Amniotic epithelial cell (primary cell): ENCODE data around the gene VWF.
"Not testable (repeated sequence)": the region's sequence is repeated elsewhere in the genome, so short reads cannot be mapped to it uniquely, and the experiment has no call there.

Source experiments
- DNase-seq: peaks from one replicate; pipeline ENCODE4 v3.0.0-alpha.2; 2010; ENCODE audit warnings: low read depth

Gene VWF

DNA sequence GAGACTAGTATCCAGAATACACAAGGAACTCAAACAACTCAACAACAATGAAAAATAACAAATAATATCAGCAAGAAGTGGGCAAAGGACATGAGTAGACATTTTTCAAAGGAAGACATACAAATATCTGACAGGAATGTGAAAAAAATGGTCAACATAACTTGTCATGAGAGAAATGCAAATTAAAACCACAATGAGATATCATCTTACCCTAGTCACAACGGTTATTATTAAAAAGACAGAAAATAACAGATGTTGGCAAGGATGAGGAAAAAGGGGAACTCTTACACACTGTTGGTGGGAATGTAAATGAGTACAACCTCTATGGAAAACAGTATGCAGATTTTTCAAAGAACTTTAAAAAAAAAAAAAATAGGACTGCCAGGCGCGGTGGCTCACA, 20.4 kb downstream of the VWF start:
- no peak for DNase-seq

- DNase-seq: not testable (repeated sequence)
These were observed 22.4 kb downstream of the VWF start for GRCh38 chr12:6102021-6102420.

DNA sequence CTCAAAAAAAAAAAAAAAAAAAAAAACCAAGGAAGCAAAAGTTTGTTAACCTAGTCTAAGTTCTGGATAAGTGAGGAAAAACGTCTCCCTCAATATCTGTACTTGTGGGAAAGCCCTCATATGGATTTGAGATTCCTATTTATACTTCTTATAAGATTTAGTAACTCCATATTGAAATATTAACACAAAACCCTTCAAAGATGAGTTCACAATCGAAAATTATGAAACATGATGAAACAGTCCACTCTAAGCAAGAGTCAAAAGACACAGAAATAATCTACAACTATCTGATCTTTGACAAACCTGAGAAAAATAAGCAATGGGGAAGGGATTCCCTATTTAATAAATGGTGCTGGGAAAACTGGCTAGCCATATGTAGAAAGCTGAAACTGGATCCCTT, 25.2 kb downstream of the VWF start:
- DNase-seq: no peak

DNA sequence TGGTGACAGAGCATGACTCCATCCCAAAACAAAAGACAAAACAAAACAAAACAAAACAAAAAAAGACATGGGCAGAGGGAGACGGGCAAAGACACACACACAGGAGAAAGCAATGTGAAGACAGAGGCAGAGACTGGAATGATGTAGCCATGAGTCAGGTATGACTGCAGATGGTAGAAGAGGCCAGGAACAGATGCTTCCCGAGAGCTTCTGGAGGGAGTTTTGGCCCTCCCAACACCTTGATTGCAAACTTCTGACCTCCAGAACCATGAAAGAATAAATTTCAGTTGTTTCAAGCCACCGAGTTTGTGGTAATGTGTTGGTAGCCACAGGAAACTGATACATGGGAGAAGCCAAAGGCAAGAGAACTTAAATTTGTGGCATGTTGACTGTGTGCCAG, 27.1 kb downstream of the VWF start:
- peak; percentile 41 for DNase-seq

GRCh38 chr12:6096527-6096926, 27.9 kb downstream of the VWF start:
- DNase-seq: peak; percentile 47

GRCh38 chr12:6095269-6095668, 29.2 kb downstream of the VWF start:
- DNase-seq: no peak

DNA sequence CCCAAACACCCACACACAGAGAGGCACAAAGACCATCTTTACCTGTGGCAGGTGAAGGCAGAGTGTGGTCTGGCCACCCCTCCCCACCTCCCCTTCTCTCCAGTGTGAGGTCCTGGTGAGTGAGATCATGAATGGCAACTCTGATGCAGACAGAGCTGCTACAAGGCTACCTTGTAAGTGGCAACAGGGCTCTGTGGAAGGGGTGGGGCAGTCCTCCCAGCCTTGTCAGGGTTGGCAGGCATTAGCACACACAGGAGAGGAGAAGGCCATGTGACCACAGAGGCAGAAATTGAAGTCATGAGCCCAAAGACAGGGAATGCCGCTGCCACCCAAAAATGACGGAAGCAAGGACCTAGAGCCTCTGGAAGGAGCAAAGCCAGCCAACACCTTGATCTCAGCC, 30.7 kb downstream of the VWF start:
- DNase-seq: no peak

DNA sequence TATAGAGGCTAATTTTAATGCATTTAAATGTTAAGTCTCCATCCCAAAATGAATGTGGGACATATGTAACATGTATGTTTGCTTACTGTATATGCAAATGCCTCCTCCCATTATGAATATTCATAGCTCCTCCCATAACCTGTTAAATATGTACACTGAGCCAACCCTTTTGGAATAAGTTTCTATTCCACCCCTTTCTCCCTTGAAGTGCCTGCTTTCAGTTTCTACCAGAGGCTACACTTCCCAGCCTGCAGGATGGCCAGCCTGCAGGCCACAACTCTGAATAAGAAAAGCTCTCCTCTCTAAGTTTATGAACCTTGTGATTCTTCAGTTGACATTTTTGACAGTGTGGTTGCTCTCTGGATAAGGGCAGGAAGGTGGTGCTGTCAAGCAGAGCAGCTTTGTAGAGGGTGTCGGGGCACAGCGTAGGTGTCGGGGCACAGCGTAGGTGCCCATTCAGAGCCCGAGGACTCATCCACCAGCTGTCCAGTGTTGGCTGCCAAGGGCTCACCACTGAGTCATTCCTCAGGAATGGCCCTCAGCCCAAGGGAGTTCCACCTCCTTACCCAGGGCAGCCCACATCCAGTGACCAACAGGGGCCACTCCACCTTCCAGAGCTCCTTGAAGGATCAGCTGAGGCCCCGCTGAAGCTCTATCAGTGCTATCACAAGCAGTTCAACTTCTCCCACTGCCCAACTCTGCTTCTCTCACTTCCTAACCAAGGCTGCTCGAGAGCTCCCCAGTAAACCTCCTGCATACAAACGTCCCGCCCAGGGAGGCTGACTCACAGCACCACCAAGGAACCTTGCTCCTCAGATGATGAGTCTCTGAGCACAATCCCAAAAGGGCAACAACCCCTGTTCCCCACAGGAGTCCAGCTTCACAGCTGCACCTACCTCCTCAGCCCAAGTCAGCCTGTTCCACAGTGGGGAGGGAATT, 31.4 kb downstream of the VWF start:
- DNase-seq: peak; percentile 82

- no peak for DNase-seq
These were observed 32.5 kb downstream of the VWF start for GRCh38 chr12:6091786-6092566.

DNA sequence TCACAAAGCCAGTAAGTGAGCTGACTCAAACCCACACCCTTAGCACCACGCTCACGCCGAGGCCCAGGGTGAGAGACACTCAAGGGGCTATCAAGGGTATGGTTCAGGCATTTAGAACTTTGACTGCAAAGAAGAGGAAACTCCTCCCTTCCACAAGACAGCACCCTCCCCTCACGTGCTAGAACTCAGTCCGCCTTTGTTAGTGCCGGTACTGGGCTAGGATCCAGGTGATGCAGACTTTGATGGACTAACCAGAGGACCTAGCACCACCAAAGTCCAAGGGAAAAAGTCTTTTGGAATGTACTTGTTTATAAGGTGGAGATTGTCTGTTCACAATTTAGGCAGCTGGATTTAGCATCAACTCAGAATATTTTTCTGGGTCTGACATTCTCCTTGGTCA, 33.7 kb downstream of the VWF start:
- peak; percentile 41 for DNase-seq

DNA sequence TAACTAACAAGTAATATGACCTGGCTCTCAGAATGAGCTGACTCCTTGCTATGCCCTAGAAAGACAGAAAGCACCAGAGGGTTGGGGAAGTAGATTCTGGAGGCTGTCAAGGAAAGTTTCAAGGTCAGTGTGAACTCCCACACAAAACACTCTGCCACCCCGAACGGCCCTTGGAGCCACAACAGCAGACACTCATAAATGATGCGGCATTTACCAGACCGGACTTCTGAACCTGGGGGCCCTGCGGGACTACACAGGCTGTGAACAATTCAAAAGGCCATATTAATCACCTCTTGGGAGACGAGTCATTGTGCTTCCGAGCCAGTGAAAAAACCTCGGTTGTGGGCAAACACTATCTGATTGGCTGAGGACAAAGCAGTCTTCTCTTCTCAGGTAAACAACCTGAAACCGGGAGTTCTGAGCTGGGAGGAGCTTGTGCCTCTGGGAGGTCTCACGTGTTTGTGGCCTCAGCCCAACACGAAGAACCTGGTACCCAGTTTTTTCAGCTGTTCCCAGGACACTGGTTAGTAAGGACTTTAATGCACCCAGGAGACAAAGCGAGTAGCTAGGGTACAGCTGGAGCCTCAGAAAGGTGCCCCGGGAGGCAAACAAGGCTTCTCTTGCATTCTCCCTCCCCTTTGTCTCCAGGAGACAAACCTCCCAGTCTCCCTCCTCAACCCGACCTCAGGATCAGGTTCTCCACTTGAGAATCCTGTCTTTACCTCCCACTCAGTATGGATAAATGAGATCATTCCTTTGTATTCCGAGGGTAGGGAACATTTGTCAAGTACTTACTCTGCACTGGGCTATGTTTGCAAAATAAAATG, 35.3 kb downstream of the VWF start:
- DNase-seq: peak; percentile 58

GRCh38 chr12:6086316-6086715, 38.2 kb downstream of the VWF start:
- DNase-seq: no peak

- DNase-seq: no peak
These were observed 38.6 kb downstream of the VWF start for GRCh38 chr12:6085841-6086240.

DNA sequence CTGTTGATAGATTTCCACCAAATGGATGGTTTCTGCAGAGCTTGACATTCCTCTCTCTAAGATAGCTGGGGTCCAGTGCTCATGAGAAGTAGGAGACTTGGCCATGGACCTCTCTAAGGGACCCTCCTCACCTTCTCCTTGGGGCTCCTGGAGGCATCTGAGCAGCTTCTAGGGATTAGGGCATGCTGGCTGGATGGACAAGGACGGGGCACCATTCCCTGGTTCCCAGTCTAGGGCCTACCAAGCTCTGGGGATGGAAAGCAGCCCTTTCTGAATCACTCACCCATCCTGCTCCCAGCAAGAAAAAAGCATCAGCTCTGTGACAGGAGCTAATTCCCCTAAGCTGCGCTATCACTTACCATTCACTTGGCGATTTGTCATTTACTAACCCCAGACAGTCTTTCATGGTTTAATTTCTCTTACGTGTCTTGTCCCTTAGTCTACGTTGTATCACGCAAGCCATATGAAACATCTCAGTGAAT, 39.5 kb downstream of the VWF start:
- DNase-seq: no peak

DNA sequence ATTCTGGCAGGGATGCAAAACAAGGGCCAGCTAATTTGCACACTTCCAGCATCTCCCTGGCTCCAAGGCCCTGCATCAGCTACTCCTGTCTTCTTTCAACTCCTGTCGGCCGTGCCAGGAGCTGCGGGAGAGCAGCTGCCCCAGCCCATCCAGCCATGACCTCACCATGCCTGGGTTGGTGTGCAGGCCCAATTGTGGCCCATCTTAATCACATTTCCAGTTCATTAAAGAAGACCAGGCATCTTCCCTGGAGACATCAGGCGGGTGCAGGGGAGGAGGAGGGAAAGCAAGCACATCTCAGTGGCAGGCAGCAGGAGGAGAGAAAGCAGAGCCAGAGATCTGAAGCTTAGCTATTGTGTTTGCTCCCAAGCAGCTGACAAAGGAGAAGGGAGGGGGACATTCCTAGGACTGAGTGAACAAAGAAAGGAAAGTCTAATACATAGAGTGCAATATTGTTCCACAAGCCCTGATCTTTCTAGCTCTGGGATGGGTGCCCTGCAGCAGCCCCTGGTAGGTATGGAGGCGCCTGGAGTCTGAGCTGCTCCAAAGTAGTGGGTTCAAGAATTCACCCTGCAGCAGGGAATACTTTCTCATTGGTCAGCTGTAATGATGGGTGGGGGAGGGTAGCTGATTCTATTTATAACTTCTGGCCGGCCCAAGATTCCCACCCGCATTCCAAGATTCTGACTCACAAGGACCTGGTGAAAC, 40.1 kb downstream of the VWF start:
- peak; percentile 73 for DNase-seq

DNA sequence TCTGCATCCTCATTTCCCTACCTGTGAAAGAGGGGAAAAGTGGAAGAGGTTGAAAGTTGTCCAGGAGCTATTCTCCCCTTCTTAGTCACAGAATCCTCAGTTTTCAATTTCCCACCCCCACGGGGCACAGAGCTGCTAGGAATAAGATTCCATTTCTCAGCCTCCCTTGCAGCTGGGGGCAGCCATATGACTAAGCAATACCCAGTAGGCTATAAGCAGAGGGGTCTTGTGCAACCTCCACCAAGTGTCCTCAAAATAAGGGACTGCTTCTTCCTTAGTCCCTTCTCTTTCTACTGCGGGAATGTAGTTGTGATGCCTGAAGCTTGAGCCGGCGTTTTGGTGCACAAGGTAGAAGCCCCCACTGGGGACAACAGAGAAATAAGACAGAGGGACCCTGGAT, 40.9 kb downstream of the VWF start:
- DNase-seq: no peak

- DNase-seq: peak; percentile 42
These were observed 41.9 kb downstream of the VWF start for GRCh38 chr12:6082613-6083012.

DNA sequence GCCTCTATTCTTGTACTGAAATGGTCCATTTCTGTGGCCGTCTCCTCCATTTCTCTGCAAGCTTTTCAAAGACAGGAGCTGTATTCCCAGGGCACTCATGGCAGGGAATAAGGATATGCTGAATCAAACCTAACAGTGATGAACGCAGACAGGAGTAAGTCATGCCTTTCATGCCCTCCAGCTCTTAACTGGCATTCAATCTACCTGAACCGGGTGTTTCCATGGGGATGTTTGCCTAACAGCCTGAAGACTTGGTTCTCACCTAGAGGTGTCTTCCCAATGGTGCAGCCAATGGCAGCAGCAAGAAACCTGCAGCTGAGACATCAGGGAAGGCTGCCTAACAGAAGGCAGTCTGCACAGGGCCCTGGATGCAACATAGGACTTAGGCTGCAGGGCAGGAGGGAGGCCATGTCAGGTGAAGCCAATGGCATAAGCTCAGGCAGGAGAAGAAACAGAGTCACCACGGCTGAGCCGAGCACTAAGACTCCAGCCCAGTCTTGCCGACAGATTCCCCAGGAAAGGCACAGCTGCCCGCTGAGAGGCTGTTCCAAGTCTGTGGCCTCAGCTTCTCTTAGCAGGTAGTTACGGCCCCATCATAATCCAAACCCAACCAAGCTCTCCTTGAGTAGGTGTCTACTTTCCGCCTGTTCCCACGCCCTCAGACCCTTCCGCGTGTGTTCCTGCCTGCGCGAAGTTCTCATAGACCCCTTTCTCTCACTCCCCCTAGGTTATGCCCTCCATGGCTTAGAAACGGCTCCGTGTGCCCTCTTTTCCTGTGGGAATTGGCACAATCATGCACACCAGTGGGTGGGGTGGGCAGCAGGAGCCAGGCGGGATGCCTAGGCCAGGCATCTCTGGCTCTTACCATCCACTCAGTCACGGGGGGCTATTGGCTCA, 44.1 kb downstream of the VWF start:
- no peak for DNase-seq

DNA sequence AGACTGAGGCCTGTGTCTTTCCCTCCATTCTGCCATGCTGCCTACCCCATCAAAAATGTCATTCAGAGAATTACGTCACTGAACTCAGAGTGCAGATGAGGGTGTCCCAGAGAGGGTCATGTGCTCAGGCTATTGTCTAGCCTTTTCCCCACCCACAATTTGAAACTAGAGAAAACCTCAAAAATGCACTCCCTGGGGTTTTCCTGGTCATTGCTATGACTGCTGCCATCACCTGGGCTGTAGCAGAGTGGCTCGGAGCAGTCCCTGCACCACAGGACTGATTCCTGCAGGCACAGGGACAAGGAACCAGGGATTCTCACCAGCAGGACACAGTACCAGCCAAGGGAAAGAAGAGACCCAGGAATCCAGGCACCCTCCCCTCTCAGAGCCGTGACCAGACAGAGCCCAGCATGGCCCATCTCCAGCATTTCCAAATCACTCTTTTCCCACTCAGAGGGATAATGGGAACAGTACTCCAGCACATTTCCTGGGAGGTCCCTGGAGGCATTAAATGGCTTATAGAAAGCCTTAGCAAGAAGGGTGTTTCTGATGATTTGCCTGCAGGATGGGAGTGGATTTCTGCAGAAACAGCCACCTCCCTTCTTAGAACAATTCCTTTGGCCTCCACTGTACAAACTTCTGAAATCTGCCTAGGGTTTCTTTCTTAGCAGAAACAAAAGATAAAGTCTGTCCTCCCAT, 45.9 kb downstream of the VWF start:
- no peak for DNase-seq

DNA sequence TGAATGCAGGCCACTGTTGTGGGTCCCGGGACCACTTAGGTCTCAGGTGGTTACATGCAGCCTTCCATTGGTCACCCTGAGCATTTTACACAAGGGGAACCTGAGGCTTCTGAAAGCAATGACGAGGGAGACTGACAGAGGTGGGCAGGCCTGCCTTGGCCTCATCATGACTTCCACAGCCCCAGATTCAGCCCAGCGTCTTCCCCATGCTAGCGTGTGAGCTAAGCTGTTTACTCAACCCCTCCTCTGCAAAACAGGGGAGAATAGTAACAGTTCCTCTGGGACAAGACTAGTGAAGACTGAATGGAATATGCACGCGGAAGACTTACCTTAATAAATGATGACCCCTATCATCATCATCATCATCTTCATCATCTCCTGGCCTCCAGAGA, 46.8 kb downstream of the VWF start:
- no peak for DNase-seq
